Mucosa of descending colon (tissue), 3 donors: ENCODE measurements around the gene FCHSD1. TPM values are rescaled to one million over a fixed set of nuclear protein-coding genes. Genes with fewer than 3 reads are reported as not detected.

ENCODE experiments used
- ATAC-seq: fragments of 200-7000 bp; cut with Tn5 transposase; one replicate; pipeline ENCODE4 v1.9.1; 2020; ENCODE audit warnings: mild to moderate bottlenecking, moderate library complexity
- DNase-seq, 3 donors: peaks; one replicate each; pipeline ENCODE4 v3.0.0-alpha.2; 2020
- H3K36me3 ChIP-seq: fragments of 200-600 bp; one replicate; pipeline ENCODE4 v1.8.0; 2021; ENCODE audit warnings: low read depth, mild to moderate bottlenecking
- H3K4me1 ChIP-seq: fragments of 200-600 bp; one replicate; pipeline ENCODE4 v1.8.0; 2021; ENCODE audit warnings: low read depth, mild to moderate bottlenecking
- H3K4me3 ChIP-seq: fragments of 200-600 bp; one replicate; pipeline ENCODE4 v1.8.0; 2021; ENCODE audit warnings: mild to moderate bottlenecking
- H3K9me3 ChIP-seq: fragments of 200-600 bp; one replicate; pipeline ENCODE4 v1.8.0; 2021; ENCODE audit warnings: mild to moderate bottlenecking
- CTCF ChIP-seq: fragments of 200-600 bp; IDR thresholded peaks from one replicate; pipeline ENCODE4 v1.8.0; 2022; ENCODE audit warnings: antibody characterized with exemption, mild to moderate bottlenecking
- intact Hi-C, 2 donors: fragments of 100-400 bp; cut with DNase I in 1 of 2; cut with micrococcal nuclease in 1 of 2; formaldehyde crosslinking; loops; one replicate each; pipeline versions ENCODE4 v1.11.0 to v1.11.1; 2022; cut with DNase I, micrococcal nuclease
- total RNA-seq, 3 donors: library from RNA; stranded (reverse); fragmentation: NEBNext Ultra II Directional in 2 of 3; extraction: Animal tissue kit (Norgen Biotek cat#: 25700) in 2 of 3; gene quantifications; one replicate each; pipeline versions ENCODE4 v1.2.1 to v1.2.4, GENCODE V29; 2021 to 2023
- donor health status: DM: no; HTN: no; CAD: no; lungs with moderate emphysema.
- donor health status: DM: no; HTN: no; CAD: no.
- donor health status: DM: no; HTN: yes; CAD: no.

The FCHSD1 gene
- total RNA-seq, 3 donors from 2014 or later = 16.3 to 23.3 (median 17.6) TPM

DNA sequence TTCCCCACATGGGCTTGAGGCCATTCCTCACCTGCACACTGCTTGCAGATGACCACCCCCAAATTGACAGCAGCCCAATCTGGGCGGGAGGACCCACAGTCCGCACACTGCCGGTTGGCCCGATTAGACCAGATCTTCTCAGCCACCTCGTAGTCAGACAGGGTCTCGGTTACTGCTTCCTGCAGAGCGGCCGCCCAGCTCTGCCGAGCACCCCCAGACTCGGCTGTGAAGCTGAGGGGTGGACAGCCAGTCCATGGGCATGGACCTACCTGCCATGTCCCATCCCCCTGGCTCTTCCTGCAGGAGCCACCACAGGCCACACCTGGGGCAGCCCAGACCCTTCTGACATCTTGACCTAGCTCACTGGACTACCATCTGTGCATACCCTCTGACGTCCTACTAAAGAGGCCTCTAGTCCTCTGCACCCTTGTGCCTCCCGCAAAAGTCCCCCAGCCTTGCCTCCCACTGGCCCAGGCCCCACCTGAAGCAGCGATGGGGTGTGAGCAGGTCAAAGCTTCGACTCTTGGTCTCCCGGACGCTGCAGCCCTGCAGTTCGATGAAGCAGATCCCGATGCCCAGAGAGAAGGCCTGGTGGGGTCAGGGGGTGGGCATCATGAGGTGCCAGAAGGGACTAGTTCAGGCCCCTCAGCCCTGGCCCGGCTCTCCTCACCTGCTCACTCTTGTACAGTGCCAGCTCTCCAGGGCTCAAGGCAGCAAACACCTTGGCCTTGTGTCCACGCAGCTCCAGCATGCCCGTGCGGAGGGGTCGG is 21.0 kb upstream of the FCHSD1 start:
- TF ChIP-seq CTCF = no peak
- ATAC-seq (peak; percentile 9), DNase-seq (no peak)
- Histone ChIP-seq H3K9me3 (no peaks in the 10 kb centered on the region), H3K4me3 (no peak overlapping the region), H3K4me1 (no peaks in the 10 kb centered on the region), H3K36me3 (no peaks in the 10 kb centered on the region)
- intact Hi-C loops = no loop called here

- Histone ChIP-seq H3K36me3 (no peaks in the 10 kb centered on the region), H3K4me3 (no peak overlapping the region), H3K9me3 (no peaks in the 10 kb centered on the region), H3K4me1 (peaks cover 2% of the 10 kb centered on the region)
- no peak for ATAC-seq
- intact Hi-C loops = no loop called here
- DNase-seq = no peak
- no peak for TF ChIP-seq CTCF
These were observed 18.3 kb upstream of the FCHSD1 start for GRCh38 chr5:141669520-141669919.

DNA sequence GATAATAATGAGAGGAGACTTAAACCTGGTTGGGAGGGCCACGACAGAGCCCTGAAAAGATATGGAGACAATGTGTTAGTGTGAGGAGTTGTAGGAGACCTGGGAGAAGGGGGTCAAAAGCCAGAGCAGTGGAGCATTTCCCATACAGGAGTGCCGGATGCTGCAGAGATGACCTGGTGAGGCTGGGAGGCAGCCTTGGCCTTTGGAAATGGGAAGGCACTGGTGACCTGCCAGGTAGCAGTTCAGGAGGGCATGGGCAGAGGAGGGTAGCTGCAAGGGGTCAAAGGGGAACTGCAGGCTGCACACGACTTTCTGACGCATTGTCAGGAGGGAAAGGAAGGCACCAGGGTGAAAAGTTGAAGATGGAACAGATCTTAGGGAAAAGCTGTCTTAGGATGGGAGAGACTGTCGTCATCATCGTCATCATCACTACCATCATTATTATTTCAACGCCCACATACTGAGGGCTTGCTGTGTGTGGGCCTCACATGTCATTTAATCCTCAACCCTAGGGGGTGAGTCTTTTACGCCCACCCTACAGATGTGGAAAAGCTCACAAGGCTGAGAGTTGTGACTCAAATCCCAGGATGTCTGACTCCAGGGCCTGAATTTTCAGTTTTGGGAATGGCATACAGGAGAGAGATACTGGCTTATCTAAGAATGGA is 17.5 kb upstream of the FCHSD1 start:
- no peak for ATAC-seq

GRCh38 chr5:141665995-141666940 is 15.1 kb upstream of the FCHSD1 start:
- no peak for TF ChIP-seq CTCF
- H3K4me1 ChIP-seq = peaks cover 2% of the 10 kb centered on the region
- DNase-seq (no peak), ATAC-seq (no peak)
- H3K4me3 ChIP-seq = no peak overlapping the region
- intact Hi-C loops = no loop called here
- no peaks in the 10 kb centered on the region for H3K36me3 ChIP-seq
- H3K9me3 ChIP-seq = no peaks in the 10 kb centered on the region

More for the DNA sequence above, 17.5 kb upstream of the FCHSD1 start:
- TF ChIP-seq CTCF = no peak
- H3K9me3 ChIP-seq = no peaks in the 10 kb centered on the region
- no peak for DNase-seq
- no peaks in the 10 kb centered on the region for H3K36me3 ChIP-seq
- H3K4me1 ChIP-seq = peaks cover 2% of the 10 kb centered on the region
- H3K4me3 ChIP-seq = no peak overlapping the region
- intact Hi-C loops = no loop called here

GRCh38 chr5:141664733-141665461 is 13.7 kb upstream of the FCHSD1 start:
- Histone ChIP-seq H3K4me3 (no peak overlapping the region), H3K9me3 (no peaks in the 10 kb centered on the region), H3K4me1 (peaks cover 2% of the 10 kb centered on the region), H3K36me3 (no peaks in the 10 kb centered on the region)
- peak; percentile 75 for TF ChIP-seq CTCF
- intact Hi-C loops = no loop called here
- peak; percentile 84 to 90 (median 89) for DNase-seq
- ATAC-seq = peak; percentile 98
